Effector memory CD4-positive, alpha-beta T cell (primary cell): ENCODE measurements around the gene PSPC1.
"Not testable (repeated sequence)": the region's sequence is repeated elsewhere in the genome, so short reads cannot be mapped to it uniquely, and the experiment has no call there.

Source experiments
- DNase-seq, 3 donors: peaks; one replicate each; pipeline ENCODE4 v3.0.0-alpha.2; 2020
- H3K27ac ChIP-seq: 2 replicates; pipeline ENCODE4 v1.7.0; 2013; ENCODE audit warnings: mild to moderate bottlenecking, low read length, moderate library complexity; ENCODE audit not compliant: insufficient read depth, poor library complexity, severe bottlenecking
- H3K27me3 ChIP-seq: replicated peaks from 2 replicates; pipeline ENCODE4 v1.7.0; 2013; ENCODE audit warnings: mild to moderate bottlenecking, low read length; ENCODE audit not compliant: insufficient read depth, control insufficient read depth, poor library complexity, severe bottlenecking
- H3K36me3 ChIP-seq: 2 replicates; pipeline ENCODE4 v1.7.0; 2013; ENCODE audit warnings: mild to moderate bottlenecking, low read length, moderate library complexity; ENCODE audit not compliant: control insufficient read depth, insufficient read depth
- H3K4me1 ChIP-seq: 2 replicates; pipeline ENCODE4 v1.7.0; 2013; ENCODE audit warnings: low read length, mild to moderate bottlenecking; ENCODE audit not compliant: control insufficient read depth, insufficient read depth, poor library complexity, severe bottlenecking
- H3K4me3 ChIP-seq: 2 replicates; pipeline ENCODE4 v1.7.0; 2013; ENCODE audit warnings: low read length, low read depth, mild to moderate bottlenecking; ENCODE audit not compliant: insufficient read depth, poor library complexity, severe bottlenecking
- H3K9me3 ChIP-seq: 2 replicates; pipeline ENCODE4 v1.7.0; 2013; ENCODE audit warnings: mild to moderate bottlenecking, low read length, moderate library complexity; ENCODE audit not compliant: control insufficient read depth

Gene PSPC1

DNA sequence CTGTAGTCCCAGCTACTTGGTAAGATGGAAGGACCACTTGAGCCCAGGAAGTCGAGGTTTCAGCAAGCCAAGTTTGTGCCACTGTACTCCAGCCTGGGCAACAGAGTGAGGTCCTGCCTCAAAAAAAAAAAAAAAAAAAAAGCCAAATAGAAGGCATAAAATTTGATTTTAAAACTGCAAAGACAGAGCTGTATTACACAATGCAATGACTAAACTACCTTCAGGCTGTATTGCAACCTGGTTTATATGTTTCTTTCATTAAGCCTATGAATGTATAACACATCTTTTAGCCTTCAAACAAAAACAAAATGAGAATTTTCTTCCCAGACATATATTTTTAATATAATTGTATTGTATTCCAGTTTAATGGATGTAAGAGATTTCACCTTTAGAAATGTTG is 73.7 kb downstream of the PSPC1 start:
- not testable (repeated sequence) for DNase-seq, H3K4me1 ChIP-seq, H3K36me3 ChIP-seq, H3K4me3 ChIP-seq, H3K27me3 ChIP-seq, H3K27ac ChIP-seq, H3K9me3 ChIP-seq

- H3K36me3 ChIP-seq, H3K27ac ChIP-seq, DNase-seq, H3K27me3 ChIP-seq, H3K4me3 ChIP-seq, H3K9me3 ChIP-seq, H3K4me1 ChIP-seq: not testable (repeated sequence)
These were observed 78.5 kb downstream of the PSPC1 start for GRCh38 chr13:19704256-19704655.

- not testable (repeated sequence) for H3K27ac ChIP-seq, H3K36me3 ChIP-seq, DNase-seq, H3K4me1 ChIP-seq, H3K27me3 ChIP-seq, H3K9me3 ChIP-seq, H3K4me3 ChIP-seq
These were observed 81.1 kb downstream of the PSPC1 start for GRCh38 chr13:19701619-19702018.

DNA sequence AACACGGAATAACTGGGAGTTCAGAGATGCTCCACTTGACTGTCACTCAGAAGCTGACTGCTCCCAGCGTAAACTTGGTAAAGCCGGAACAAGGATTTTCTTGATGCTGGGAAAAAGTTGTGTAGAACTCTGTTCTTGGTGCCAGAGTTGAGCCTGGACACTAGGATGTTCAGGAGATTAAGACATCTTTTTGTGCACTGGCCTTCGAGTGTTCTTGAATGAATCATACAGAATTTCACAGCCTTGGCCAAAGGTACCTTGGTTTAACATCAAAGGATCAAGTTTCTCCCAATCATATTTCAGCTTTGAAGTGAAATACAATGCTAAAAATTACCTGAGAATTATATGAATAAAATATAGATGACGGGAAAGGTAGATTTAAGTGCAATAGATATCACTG is 81.8 kb downstream of the PSPC1 start:
- H3K36me3 ChIP-seq, DNase-seq, H3K27ac ChIP-seq, H3K4me1 ChIP-seq, H3K27me3 ChIP-seq, H3K4me3 ChIP-seq, H3K9me3 ChIP-seq: not testable (repeated sequence)

DNA sequence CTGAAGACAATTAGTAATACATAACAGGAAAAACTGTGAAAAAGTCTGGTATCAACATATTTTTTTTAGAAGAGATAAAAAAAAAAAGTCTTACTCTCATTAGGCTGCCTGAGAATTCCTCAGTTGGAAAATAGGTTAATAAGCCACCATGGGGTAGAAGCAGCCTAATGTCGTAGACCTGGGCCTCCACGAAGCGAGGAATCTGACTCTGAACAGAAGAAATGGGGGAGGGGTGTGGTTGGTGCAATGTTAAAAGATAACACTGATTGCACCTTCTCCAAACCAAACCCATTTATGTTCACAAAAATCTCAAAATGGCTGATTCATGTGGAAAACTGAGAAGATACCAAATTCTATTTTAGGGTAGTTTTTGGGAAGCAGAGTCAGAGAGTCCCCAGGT is 86.9 kb downstream of the PSPC1 start:
- Histone ChIP-seq H3K36me3 (peaks cover 4% of the 10 kb centered on the region), H3K4me3 (no peak overlapping the region), H3K27me3 (no peaks in the 10 kb centered on the region), H3K4me1 (no peaks in the 10 kb centered on the region), H3K9me3 (no peaks in the 10 kb centered on the region), H3K27ac (no peak overlapping the region)
- no peak for DNase-seq

- H3K4me3 ChIP-seq = no peak overlapping the region
- DNase-seq = no peak
- no peaks in the 10 kb centered on the region for H3K27me3 ChIP-seq
- no peak overlapping the region for H3K27ac ChIP-seq
- peaks cover 6% of the 10 kb centered on the region for H3K36me3 ChIP-seq
- no peaks in the 10 kb centered on the region for H3K9me3 ChIP-seq
- no peaks in the 10 kb centered on the region for H3K4me1 ChIP-seq
These were observed 87.3 kb downstream of the PSPC1 start for GRCh38 chr13:19695428-19695827.

DNA sequence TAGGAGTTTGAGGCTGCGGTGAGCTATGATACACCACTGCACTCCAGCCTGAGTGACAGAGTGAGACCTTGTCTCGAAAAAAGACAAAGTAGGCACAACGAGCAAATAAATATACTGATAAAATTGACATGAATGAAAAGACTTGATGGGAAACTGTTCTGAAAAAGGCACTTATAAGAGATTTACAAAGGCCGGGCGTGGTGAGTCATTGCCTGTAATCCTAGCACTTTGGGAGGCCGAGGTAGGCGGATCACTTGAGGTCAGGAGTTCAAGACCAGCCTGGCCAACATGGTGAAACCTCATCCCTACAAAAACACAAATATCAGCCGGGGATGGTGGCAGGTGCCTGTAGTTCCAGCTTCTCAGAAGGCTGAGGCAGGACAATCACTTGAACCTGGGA is 91.3 kb downstream of the PSPC1 start:
- DNase-seq, H3K36me3 ChIP-seq, H3K27ac ChIP-seq, H3K9me3 ChIP-seq, H3K4me3 ChIP-seq, H3K27me3 ChIP-seq, H3K4me1 ChIP-seq: not testable (repeated sequence)

DNA sequence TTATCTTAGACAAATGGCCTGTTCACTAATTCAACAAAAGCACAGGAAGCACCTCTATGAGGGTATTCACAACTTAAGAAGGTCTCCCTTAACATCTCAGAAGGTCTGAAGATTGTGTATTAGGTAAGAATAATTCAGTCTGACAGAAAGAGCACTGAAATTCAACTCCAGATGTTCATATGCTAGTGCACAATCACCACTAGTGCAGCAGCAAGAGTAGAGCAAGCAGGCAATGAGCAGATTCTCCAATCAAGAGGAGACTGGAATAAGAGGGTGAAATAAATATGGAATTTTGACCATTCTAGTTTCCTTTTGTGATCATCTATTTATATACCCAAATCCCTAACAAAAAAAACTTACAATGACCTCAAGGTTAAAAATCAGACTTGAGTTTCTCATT is 97.3 kb downstream of the PSPC1 start:
- Histone ChIP-seq H3K4me1 (no peaks in the 10 kb centered on the region), H3K4me3 (no peak overlapping the region), H3K27me3 (no peaks in the 10 kb centered on the region), H3K27ac (no peak overlapping the region), H3K36me3 (peaks cover under 1% of the 10 kb centered on the region), H3K9me3 (no peaks in the 10 kb centered on the region)
- DNase-seq = no peak

DNA sequence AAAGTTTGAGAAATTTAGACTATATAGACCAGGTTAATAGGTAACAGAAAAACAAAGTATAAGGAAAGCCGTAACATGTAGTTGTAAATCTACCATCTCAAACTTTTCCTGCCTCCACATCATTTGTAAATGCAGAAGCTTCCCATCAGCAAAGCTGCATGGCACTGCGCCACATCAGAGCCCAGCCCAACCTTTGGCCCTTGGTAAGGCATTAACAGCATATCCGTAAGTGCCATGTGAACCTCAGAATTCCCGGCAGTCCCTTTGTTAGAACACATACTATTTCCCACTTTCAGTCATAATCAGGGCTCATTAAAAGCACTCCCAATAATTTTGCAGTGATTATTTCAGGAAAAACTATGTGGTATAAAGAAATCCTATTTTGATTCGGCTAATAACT is 97.7 kb downstream of the PSPC1 start:
- no peak overlapping the region for H3K27ac ChIP-seq
- no peak for DNase-seq
- H3K4me3 ChIP-seq = no peak overlapping the region
- H3K27me3 ChIP-seq = no peaks in the 10 kb centered on the region
- H3K9me3 ChIP-seq = no peaks in the 10 kb centered on the region
- H3K4me1 ChIP-seq = no peaks in the 10 kb centered on the region
- no peaks in the 10 kb centered on the region for H3K36me3 ChIP-seq

- Histone ChIP-seq H3K4me1 (no peaks in the 10 kb centered on the region), H3K4me3 (no peak overlapping the region), H3K27ac (no peak overlapping the region), H3K9me3 (no peaks in the 10 kb centered on the region), H3K36me3 (peaks cover 12% of the 10 kb centered on the region), H3K27me3 (no peaks in the 10 kb centered on the region)
- no peak for DNase-seq
These were observed 101.2 kb downstream of the PSPC1 start for GRCh38 chr13:19681517-19681916.

- Histone ChIP-seq H3K27ac (no peak overlapping the region), H3K36me3 (peaks cover 19% of the 10 kb centered on the region), H3K9me3 (no peaks in the 10 kb centered on the region), H3K4me1 (no peaks in the 10 kb centered on the region), H3K4me3 (no peak overlapping the region), H3K27me3 (no peaks in the 10 kb centered on the region)
- no peak for DNase-seq
These were observed 102.0 kb downstream of the PSPC1 start for GRCh38 chr13:19680751-19681150.
